ACHN (cell line): ENCODE data around the gene AUTS2.
"Not testable (repeated sequence)": the region's sequence is repeated elsewhere in the genome, so short reads cannot be mapped to it uniquely, and the experiment has no call there.

ENCODE experiments used
- DNase-seq: peaks from one replicate; pipeline ENCODE4 v3.0.0-alpha.2; 2015
- in situ Hi-C: cut with HindIII; loops from 2 replicates; pipeline ENCODE4 v1.10.0; 2017; ENCODE audit warnings: low sequenced_read_pairs, low pct_ligation_motif_present, low pct_unique_long_range_greater_than_20kb

Gene AUTS2

GRCh38 chr7:70349819-70350218 is 751.5 kb downstream of the AUTS2 start:
- in situ Hi-C loops: no loop called here
- no peak for DNase-seq

- in situ Hi-C loops: no loop called here
- no peak for DNase-seq
Measured at GRCh38 chr7:70352088-70352487, 753.8 kb downstream of the AUTS2 start.

GRCh38 chr7:70352906-70353305 is 754.6 kb downstream of the AUTS2 start:
- in situ Hi-C loops: no loop called here

GRCh38 chr7:70353330-70353945 is 755.2 kb downstream of the AUTS2 start:
- DNase-seq: no peak
- in situ Hi-C loops: no loop called here

More at GRCh38 chr7:70352906-70353305, 754.6 kb downstream of the AUTS2 start:
- no peak for DNase-seq

- in situ Hi-C loops: no loop called here
- no peak for DNase-seq
Measured at GRCh38 chr7:70353946-70354335, 755.7 kb downstream of the AUTS2 start.

- in situ Hi-C loops: no loop called here
- DNase-seq: no peak
Measured at GRCh38 chr7:70354409-70355169, 756.3 kb downstream of the AUTS2 start.

GRCh38 chr7:70355198-70356020 is 757.1 kb downstream of the AUTS2 start:
- DNase-seq: no peak
- in situ Hi-C loops: no loop called here

GRCh38 chr7:70356085-70356786 is 758.0 kb downstream of the AUTS2 start:
- in situ Hi-C loops: no loop called here
- DNase-seq: no peak

GRCh38 chr7:70356787-70357328 is 758.6 kb downstream of the AUTS2 start:
- no peak for DNase-seq
- in situ Hi-C loops: no loop called here

GRCh38 chr7:70360557-70360956 is 762.3 kb downstream of the AUTS2 start:
- in situ Hi-C loops: no loop called here
- DNase-seq: no peak

GRCh38 chr7:70361821-70362220 is 763.5 kb downstream of the AUTS2 start:
- in situ Hi-C loops: no loop called here
- DNase-seq: no peak

GRCh38 chr7:70364393-70364792 is 766.1 kb downstream of the AUTS2 start:
- DNase-seq, in situ Hi-C loops: not testable (repeated sequence)

- no peak for DNase-seq
- in situ Hi-C loops: no loop called here
Measured at GRCh38 chr7:70371652-70372051, 773.4 kb downstream of the AUTS2 start.

GRCh38 chr7:70372768-70373515 is 774.7 kb downstream of the AUTS2 start:
- in situ Hi-C loops: no loop called here
- no peak for DNase-seq

GRCh38 chr7:70374772-70375533 is 776.7 kb downstream of the AUTS2 start:
- no peak for DNase-seq
- in situ Hi-C loops: no loop called here

- in situ Hi-C loops: no loop called here
- no peak for DNase-seq
Measured at GRCh38 chr7:70376561-70377031, 778.3 kb downstream of the AUTS2 start.

- in situ Hi-C loops: no loop called here
Measured at GRCh38 chr7:70377957-70378356, 779.7 kb downstream of the AUTS2 start.

More at GRCh38 chr7:70377957-70378356, 779.7 kb downstream of the AUTS2 start:
- no peak for DNase-seq
